ENCODE measurements around the gene SH3TC1.

- TF ChIP-seq POLR2A (IDR thresholded peaks at IDR 0.05) (no peak), EP300 (IDR thresholded peaks at IDR 0.05) (no peak), CTCF (IDR thresholded peaks at IDR 0.05) (no peak), POLR2AphosphoS5 (IDR thresholded peaks at IDR 0.05) (peak in 1 of 2 donors; percentile 13)
Measured at GRCh38 chr4:8156617-8157016, 42.5 kb upstream of the SH3TC1 start.
